ENCODE measurements around the gene OR6C74.

The OR6C74 gene

DNA sequence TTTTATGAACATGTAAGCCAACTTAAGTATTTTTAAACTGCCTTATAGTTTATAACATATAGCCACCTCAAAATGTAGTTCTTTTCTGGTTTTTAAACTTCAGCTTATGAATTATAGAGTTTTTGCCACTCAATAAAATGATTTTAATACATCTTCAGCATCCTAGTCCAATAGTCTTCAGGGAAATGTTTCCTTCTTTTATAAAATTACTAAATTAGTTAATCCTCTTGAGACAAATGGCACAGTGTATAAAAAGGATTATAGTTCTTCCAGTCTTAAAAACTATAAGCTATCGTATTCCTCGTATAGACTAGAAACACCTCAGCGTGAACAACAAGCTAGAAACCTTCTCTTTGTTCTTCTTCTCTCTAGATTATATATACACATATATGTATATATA is at the start of gene OR6C74:
OR6C74 (plus strand) TSS at position 301 of the 400 bp plus-strand sequence. CDS start 2,679 bp downstream, outside the sequence.
- DNase-seq (ENCODE audit: low read depth in 2 of 2) = no peak

- DNase-seq (ENCODE audit: low read depth in 2 of 2) = no peak
Measured at GRCh38 chr12:55220725-55221124, 23.7 kb upstream of the OR6C74 start, which contains the start of gene OR10A7. Gene OR10A7, plus strand, starts transcription at chr12:55221025. Its CDS starts 0 bp downstream, at chr12:55221025.

DNA sequence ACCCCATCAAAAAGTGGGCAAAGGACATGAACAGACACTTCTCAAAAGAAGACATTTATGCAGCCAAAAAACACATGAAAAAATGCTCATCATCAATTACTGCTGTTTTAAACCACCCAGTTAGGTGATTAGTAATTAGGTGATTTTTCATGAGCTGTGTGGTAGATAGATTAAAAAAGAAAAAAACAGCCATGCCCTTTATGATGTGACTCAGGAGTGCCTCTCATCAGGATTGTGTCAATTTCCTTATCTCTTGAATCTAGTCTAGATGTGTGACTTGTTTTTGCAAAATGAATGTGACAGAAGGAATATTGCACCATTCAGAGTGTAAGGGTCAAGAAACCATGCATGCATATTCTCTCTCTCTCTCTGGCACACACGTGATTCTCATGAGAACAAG is 17.9 kb upstream of the OR6C74 start:
- no peak for DNase-seq (ENCODE audit: low read depth in 2 of 2)

- no peak for DNase-seq (ENCODE audit: low read depth in 2 of 2)
Measured at GRCh38 chr12:55227643-55228042, 16.8 kb upstream of the OR6C74 start.

GRCh38 chr12:55246159-55246558 is 1.8 kb downstream of the OR6C74 start:
- DNase-seq (ENCODE audit: low read depth in 2 of 2) = no peak

- no peak for DNase-seq (ENCODE audit: low read depth in 2 of 2)
Measured at GRCh38 chr12:55250944-55251343, 6.5 kb downstream of the OR6C74 start.

DNA sequence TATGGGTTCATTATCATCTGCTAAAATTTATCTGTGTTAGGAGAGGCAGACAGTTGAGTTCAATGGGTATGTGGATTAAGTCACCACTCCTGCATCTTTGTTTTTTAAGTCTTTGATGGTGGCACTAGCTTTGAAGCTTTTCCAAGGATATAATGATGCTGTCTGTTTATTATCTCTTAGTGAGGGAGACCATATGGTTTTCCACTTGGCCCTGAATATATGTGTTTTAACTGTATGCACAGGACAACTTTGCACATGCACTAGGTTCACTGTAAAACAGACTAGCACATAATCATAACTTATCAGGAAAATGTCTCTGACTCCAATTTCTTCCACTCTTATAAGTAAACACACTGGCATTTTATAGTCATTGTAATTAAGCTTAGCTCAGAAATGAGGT is 8.9 kb downstream of the OR6C74 start:
- no peak for DNase-seq (ENCODE audit: low read depth in 2 of 2)

GRCh38 chr12:55256831-55257230 is 12.4 kb downstream of the OR6C74 start:
- no peak for DNase-seq (ENCODE audit: low read depth in 2 of 2)

DNA sequence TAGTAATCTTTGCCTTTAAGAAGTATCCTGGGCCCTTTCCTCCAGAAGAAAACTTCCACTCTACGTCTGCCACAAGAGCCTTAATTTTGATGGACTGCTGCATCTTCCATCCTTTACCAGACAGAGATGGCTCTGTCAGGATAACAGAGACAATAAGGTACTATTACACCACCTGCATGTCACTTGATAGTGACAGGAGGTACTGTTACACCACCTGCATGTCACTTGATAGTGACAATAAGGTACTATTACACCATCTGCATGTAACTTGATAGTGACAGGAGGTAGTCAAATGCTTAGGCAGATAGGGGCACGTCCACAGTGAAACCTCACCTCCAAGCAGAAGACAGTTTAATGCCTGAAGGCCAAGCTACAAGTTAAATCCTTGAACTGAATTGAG is 13.9 kb downstream of the OR6C74 start:
- no peak for DNase-seq (ENCODE audit: low read depth in 2 of 2)

DNA sequence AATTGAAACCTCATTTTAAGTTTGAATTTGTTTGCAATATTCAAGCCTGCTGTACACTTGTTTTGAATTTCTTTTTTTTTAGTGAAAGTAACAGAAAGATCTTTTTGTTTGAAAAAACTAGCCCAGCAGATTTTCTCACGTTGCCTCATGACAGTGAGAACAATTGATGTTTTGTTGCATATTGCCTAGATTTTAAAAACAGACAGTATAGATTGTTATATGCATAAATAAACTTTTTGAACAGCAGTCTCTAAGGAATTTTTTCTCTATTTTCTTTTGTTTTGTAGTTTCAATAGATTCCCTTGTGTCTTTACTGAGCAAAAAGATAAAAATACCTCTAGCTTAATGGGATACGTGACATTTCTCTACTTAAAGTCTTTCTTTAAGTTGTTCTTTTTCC is 36.6 kb downstream of the OR6C74 start:
- no peak for DNase-seq (ENCODE audit: low read depth in 2 of 2)

DNA sequence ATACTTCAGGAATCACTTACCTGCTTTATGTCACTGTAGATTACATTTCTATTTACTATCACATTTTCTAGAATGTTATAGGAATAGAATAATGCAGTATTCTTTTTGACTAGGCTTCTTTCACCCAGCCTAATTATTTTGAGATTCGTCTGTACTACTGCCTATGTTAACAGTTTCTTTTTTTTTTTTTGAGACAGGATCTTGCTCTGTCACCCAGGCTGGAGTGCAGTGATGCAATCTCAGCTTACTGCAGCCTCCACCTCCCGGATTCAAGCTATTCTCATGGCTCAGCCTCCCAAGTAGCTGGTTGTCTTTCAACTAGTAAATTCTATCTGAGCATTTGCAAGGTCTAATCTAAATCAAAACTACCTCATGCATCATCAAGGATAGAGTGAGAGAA is 45.6 kb downstream of the OR6C74 start:
- no peak for DNase-seq (ENCODE audit: low read depth in 2 of 2)

Measured in stimulated activated CD4-positive, alpha-beta T cell treated with anti-CD3 and anti-CD28 coated beads, Interleukin-12 subunit alpha, Interleukin-12 subunit beta, amount 100 ng/mL, for 24 hours (primary cell).